HepG2 (cell line): ENCODE data around the gene FNDC4. TPM values are rescaled to one million over a fixed set of nuclear protein-coding genes. Genes with fewer than 3 reads are reported as not detected.

Source experiments
- ATAC-seq: fragments of 200-7000 bp; cut with Tn5 transposase; 3 replicates; pipeline ENCODE4 v1.9.1; 2020; ENCODE audit warnings: mild to moderate bottlenecking, moderate library complexity
- BruUV-seq: library from RNA; stranded (reverse); fragments of 400-500 nt; replicated peaks from 2 replicates; lab custom pipeline; 2021; lab: Mats Ljungman, UMichigan
- CTCF ChIA-PET: fragments of 300-600 bp; formaldehyde crosslinking; extraction: SDS; loops from one replicate; lab custom pipeline; 2021; ENCODE audit warnings: low total read pairs, inconsistent platforms, low intra/inter-chr PET ratio; lab: Yijun Ruan, JAX
- POLR2A ChIA-PET: fragments of 350-600 bp; sonication (Branson Sonifier 250); formaldehyde crosslinking; loops from one replicate; lab custom pipeline; 2020; ENCODE audit warnings: antibody characterized with exemption, inconsistent platforms; lab: Yijun Ruan, JAX
- DNase-seq: peaks from one replicate; pipeline ENCODE4 v3.0.0-alpha.2; 2015; ENCODE audit warnings: low spot score
- FAIRE-seq: peaks from 3 replicates; lab custom pipeline; 2011; peaks lifted over from hg19 to GRCh38; lab: Jason Lieb, UNC
- H2AFZ ChIP-seq: one replicate; pipeline ENCODE4 v1.6.1; 2011; ENCODE audit warnings: low read length, inconsistent platforms
- H3K27ac ChIP-seq: fragments of 300-600 bp; 3 replicates; pipeline ENCODE4 v1.8.0; 2011; ENCODE audit warnings: mixed run types, mild to moderate bottlenecking, mixed read lengths, low read length, inconsistent platforms; ENCODE audit not compliant: insufficient read depth; ENCODE audit errors: extremely low read length
- H3K27me3 ChIP-seq, 2 experiments: fragments of 200-600 bp in 1 of 2; 2 replicates in 1 of 2; 3 replicates in 1 of 2; pipeline versions ENCODE4 v1.6.0 to v1.8.0; 2011; ENCODE audit warnings: low read length in 2 of 2, mild to moderate bottlenecking in 2 of 2, moderate library complexity in 2 of 2, inconsistent platforms in 1 of 2; ENCODE audit not compliant: insufficient read depth in 2 of 2, control insufficient read depth in 1 of 2
- H3K36me3 ChIP-seq, 2 experiments: fragments of 200-600 bp in 1 of 2; replicated peaks in 1 of 2; 2 replicates in 1 of 2; 3 replicates in 1 of 2; pipeline versions ENCODE4 v1.5.1 to v1.8.0; 2011; ENCODE audit warnings: low read length in 2 of 2, inconsistent platforms in 1 of 2; ENCODE audit not compliant: insufficient read depth in 2 of 2, control insufficient read depth in 1 of 2
- H3K4me1 ChIP-seq: 2 replicates; pipeline ENCODE4 v1.5.1; 2012; ENCODE audit warnings: low read length, inconsistent platforms; ENCODE audit not compliant: insufficient read depth
- H3K4me2 ChIP-seq: 2 replicates; pipeline ENCODE4 v1.6.0; 2011; ENCODE audit warnings: low read depth, low read length, inconsistent platforms
- H3K4me3 ChIP-seq, 3 experiments: fragments of 200-600 bp in 1 of 3; sonication (generic), shearing (Covaris generic) in 1 of 3; replicated peaks in 1 of 3; 2 replicates each; pipeline ENCODE4 v1.5.1; 2011 to 2016; ENCODE audit warnings: low read length in 3 of 3, inconsistent platforms in 2 of 3, low read depth in 2 of 3, mild to moderate bottlenecking in 2 of 3, control low read depth in 1 of 3, mixed read lengths in 1 of 3; ENCODE audit not compliant: insufficient read depth in 1 of 3
- H3K79me2 ChIP-seq: one replicate; pipeline ENCODE4 v1.6.1; 2011; ENCODE audit warnings: low read length, inconsistent platforms; ENCODE audit not compliant: insufficient read depth
- H3K9ac ChIP-seq: 2 replicates; pipeline ENCODE4 v1.6.0; 2011; ENCODE audit warnings: mild to moderate bottlenecking, low read depth, low read length, inconsistent platforms; ENCODE audit not compliant: insufficient read depth
- H3K9me3 ChIP-seq: 2 replicates; pipeline ENCODE4 v1.5.1; 2012; ENCODE audit warnings: mild to moderate bottlenecking, low read length
- H4K20me1 ChIP-seq: 2 replicates; pipeline ENCODE4 v1.6.0; 2011; ENCODE audit warnings: inconsistent platforms, mild to moderate bottlenecking, low read length, moderate library complexity; ENCODE audit not compliant: insufficient read depth
- FOXO1 ChIP-seq: sonication (generic); formaldehyde crosslinking; IDR thresholded peaks from 2 replicates; pipeline ENCODE4 v1.4.0; 2020; ENCODE audit warnings: missing genetic modification reagents
- HOXA9 ChIP-seq: sonication (generic); formaldehyde crosslinking; IDR thresholded peaks from 2 replicates; pipeline ENCODE4 v1.8.1; 2022; ENCODE audit warnings: missing genetic modification reagents, mild to moderate bottlenecking, moderate library complexity, borderline replicate concordance
- MEIS2 ChIP-seq: sonication (generic); formaldehyde crosslinking; IDR thresholded peaks from 2 replicates; pipeline ENCODE4 v1.9.0; 2021; ENCODE audit warnings: mild to moderate bottlenecking, missing genetic modification reagents
- SOX13 ChIP-seq, 3 experiments: fragments of 450-650 bp in 1 of 3; sonication (generic) in 1 of 3; formaldehyde crosslinking in 1 of 3; IDR thresholded peaks in 2 of 3; conservative IDR thresholded peaks in 1 of 3; 2 replicates each; pipeline versions ENCODE4 v1.5.0 to v1.6.1; 2016 to 2020; ENCODE audit warnings: antibody characterized with exemption in 1 of 3, mild to moderate bottlenecking in 1 of 3, missing compliant biosample characterization in 1 of 3, missing genetic modification reagents in 1 of 3, moderate library complexity in 1 of 3
- SP140L ChIP-seq: sonication (generic); formaldehyde crosslinking; IDR thresholded peaks from 2 replicates; pipeline ENCODE4 v1.4.0; 2020; ENCODE audit warnings: missing genetic modification reagents, borderline replicate concordance
- SRF ChIP-seq: IDR thresholded peaks from 2 replicates; pipeline ENCODE4 v1.6.1; 2011; ENCODE audit warnings: mild to moderate bottlenecking, low read depth, low read length, moderate library complexity
- ZNF7 ChIP-seq: IDR thresholded peaks from 2 replicates; pipeline ENCODE4 v1.6.1; 2016; ENCODE audit warnings: missing biosample characterization, missing genetic modification reagents
- ZNF768 ChIP-seq: sonication (generic); formaldehyde crosslinking; IDR thresholded peaks from 2 replicates; pipeline ENCODE4 v1.4.0; 2020; ENCODE audit warnings: missing genetic modification reagents
- ZSCAN25 ChIP-seq: sonication (generic); formaldehyde crosslinking; IDR thresholded peaks from 2 replicates; pipeline ENCODE4 v1.8.0; 2022; ENCODE audit warnings: mild to moderate bottlenecking, missing genetic modification reagents
- WGBS: methylation state at CpG from one replicate; pipeline ENCODE4 v1.1.6; 2017; ENCODE audit warnings: low lambda C conversion rate; 5-methylcytosine and 5-hydroxymethylcytosine counted together
- in situ Hi-C: cut with HindIII; loops from 2 replicates; pipeline ENCODE4 v1.10.0; 2017; ENCODE audit warnings: low pct_unique_long_range_greater_than_20kb; ENCODE audit not compliant: extremely low pct_ligation_motif_present
- intact Hi-C: fragments of 100-400 bp; cut with micrococcal nuclease; formaldehyde crosslinking; loops from one replicate; pipeline ENCODE4 v1.10.0; 2022; ENCODE audit not compliant: unreplicated experiment
- polyA plus RNA-seq, 8 experiments: library from polyadenylated mRNA; depleted of rRNA in 3 of 8; stranded (reverse) in 7 of 8; unstranded in 1 of 8; fragments of >200 nt; fragmentation: Illumina TruSeq in 4 of 8; extraction: Trizol in 4 of 8; gene quantifications; 2 replicates each; pipeline versions ENCODE4 v1.2.1 to v1.2.3, GENCODE V29; 2011 to 2016; ENCODE audit warnings: low read depth in 4 of 8, missing spikeins in 1 of 8, mixed read lengths in 1 of 8; ENCODE audit not compliant: insufficient read depth in 1 of 8
- total RNA-seq, 5 experiments: library from RNA; depleted of rRNA; stranded (reverse); fragments of >200 nt; fragmentation: Illumina TruSeq; extraction: Trizol; gene quantifications; 2 replicates each; pipeline ENCODE4 v1.2.3, GENCODE V29; 2016; ENCODE audit warnings: low read depth in 1 of 5
- TF ChIP-seq, protein P1 (sequence below): IDR thresholded peaks from 2 replicates; pipeline ENCODE4 v1.6.1; 2012; ENCODE audit warnings: low read depth, low read length, improper control_type of control experiment
- TF ChIP-seq, protein P2 (sequence below): sonication (generic); formaldehyde crosslinking; IDR thresholded peaks from 2 replicates; pipeline ENCODE4 v1.8.1; 2023; ENCODE audit warnings: missing genetic modification reagents, mild to moderate bottlenecking, borderline replicate concordance
- TF ChIP-seq, protein P3 (sequence below), 2 experiments: sonication (generic) in 1 of 2; formaldehyde crosslinking in 1 of 2; IDR thresholded peaks; 2 replicates each; pipeline versions ENCODE4 v1.6.1 to v1.9.0; 2014 to 2022; ENCODE audit warnings: antibody characterized with exemption in 1 of 2, borderline replicate concordance in 1 of 2, inconsistent platforms in 1 of 2, low read depth in 1 of 2, missing genetic modification reagents in 1 of 2
- TF ChIP-seq, protein P4 (sequence below): sonication (generic); formaldehyde crosslinking; IDR thresholded peaks from 2 replicates; pipeline ENCODE4 v1.4.0; 2020; ENCODE audit warnings: missing genetic modification reagents, mild to moderate bottlenecking, borderline replicate concordance

The FNDC4 gene
- total and polyA plus RNA-seq, 2 of the 13 experiments (the other 11 are each of a cell fraction or from before 2014, with no cell fraction given), result 9.0 to 17.4 TPM

DNA sequence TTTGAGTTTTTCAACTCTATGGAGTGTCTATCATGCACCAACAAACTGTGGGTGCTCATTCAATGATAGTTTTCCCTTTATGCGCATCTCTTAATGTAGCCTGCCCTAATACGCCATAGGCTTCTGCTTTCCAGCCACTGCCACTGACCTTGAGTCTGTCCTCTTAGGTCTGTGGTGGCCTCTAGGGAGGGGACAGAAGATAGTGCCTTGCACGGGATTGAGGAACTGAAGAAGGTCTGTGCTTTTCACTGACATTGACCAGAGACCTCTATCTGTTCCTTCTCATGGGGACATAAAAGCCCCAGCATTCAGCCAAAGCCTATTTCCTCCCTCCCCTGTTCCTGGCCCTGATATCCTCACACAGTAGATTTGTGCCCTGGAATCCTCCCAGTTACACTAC lies 4.0 kb upstream of the FNDC4 start (continued):
- TF ChIP-seq, protein P1, sequence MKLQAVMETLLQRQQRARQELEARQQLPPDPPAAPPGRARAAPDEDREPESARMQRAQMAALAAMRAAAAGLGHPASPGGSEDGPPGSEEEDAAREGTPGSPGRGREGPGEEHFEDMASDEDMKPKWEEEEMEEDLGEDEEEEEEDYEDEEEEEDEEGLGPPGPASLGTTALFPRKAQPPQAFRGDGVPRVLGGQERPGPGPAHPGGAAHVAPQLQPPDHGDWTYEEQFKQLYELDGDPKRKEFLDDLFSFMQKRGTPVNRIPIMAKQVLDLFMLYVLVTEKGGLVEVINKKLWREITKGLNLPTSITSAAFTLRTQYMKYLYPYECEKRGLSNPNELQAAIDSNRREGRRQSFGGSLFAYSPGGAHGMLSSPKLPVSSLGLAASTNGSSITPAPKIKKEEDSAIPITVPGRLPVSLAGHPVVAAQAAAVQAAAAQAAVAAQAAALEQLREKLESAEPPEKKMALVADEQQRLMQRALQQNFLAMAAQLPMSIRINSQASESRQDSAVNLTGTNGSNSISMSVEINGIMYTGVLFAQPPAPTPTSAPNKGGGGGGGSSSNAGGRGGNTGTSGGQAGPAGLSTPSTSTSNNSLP, result no peak

DNA sequence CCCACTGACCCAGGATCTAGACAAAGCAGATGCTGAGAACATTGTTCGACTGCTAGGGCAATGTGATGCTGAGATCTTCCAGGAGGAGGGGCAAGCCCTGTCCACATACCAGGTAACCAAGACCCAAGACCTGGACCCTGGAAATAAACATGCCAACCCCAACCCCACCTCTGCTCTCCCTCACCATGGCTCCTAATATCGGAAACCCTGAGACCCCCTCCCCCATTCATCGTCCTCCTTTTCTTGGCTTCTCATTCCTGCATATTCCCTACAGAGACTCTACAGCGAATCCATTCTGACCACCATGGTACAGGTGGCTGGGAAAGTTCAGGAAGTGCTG lies 2.3 kb upstream of the FNDC4 start:
- intact Hi-C loops, result loop anchor here (5.0 kb wide), 1 partner anchor 85 kb away; the partner anchor contains the start of gene ZNF512
- H3K4me3 ChIP-seq, result peak overlapping the region; percentile 81 to 85 (median 83)
- WGBS, result 58% methylated on average over 4 of the region's 4 CpGs
- H3K9me3 ChIP-seq, result no peaks in the 10 kb centered on the region
- ChIA-PET POLR2A (interaction anchor here (0.9 to 1.2 kb wide), 2 partner anchors 10 to 86 kb away, joined by 3 to 4 read pairs; partner anchors contain the start of gene ZNF512), CTCF (no interaction called here)
- H3K4me1 ChIP-seq, result peaks cover 54% of the 10 kb centered on the region
- peak overlapping the region; percentile 74 for H3K9ac ChIP-seq
- FAIRE-seq (no peak), DNase-seq (no peak), ATAC-seq (no peak)
- peak overlapping the region; percentile 0 for H2AFZ ChIP-seq
- H3K79me2 ChIP-seq, result no peaks in the 10 kb centered on the region
- peak overlapping the region; percentile 86 for H3K27ac ChIP-seq
- BruUV-seq, result no TSS peak
- no peaks in the 10 kb centered on the region for H3K36me3 ChIP-seq
- no peaks in the 10 kb centered on the region for H3K27me3 ChIP-seq
- H4K20me1 ChIP-seq, result no peaks in the 10 kb centered on the region
- in situ Hi-C loops, result no loop called here
- peak overlapping the region; percentile 95 for H3K4me2 ChIP-seq
- TF ChIP-seq ZSCAN25 (CRISPR knock-in tag), result peak; percentile 24; the same call in 1 of the 2 replicates
- TF ChIP-seq MEIS2 (CRISPR knock-in tag), result no peak
- no peak for TF ChIP-seq ZNF7
- TF ChIP-seq ZNF768 (CRISPR knock-in tag), result no peak
- TF ChIP-seq, protein P2, sequence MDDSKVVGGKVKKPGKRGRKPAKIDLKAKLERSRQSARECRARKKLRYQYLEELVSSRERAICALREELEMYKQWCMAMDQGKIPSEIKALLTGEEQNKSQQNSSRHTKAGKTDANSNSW (CRISPR knock-in tag), result no peak
- TF ChIP-seq SP140L (CRISPR knock-in tag), result no peak
- TF ChIP-seq FOXO1 (CRISPR knock-in tag), result no peak
- no peak for TF ChIP-seq SOX13 (IDR thresholded peaks at IDR 0.05)
- TF ChIP-seq SOX13 (CRISPR knock-in tag; conservative IDR thresholded peaks at IDR 0.05 in 1 of 2, IDR thresholded peaks at IDR 0.05 in 1 of 2), result 0 out of 4 replicates have a peak, but pooled peaks of 1 of the 2 experiments have one; percentile 0
- TF ChIP-seq, protein P3, sequence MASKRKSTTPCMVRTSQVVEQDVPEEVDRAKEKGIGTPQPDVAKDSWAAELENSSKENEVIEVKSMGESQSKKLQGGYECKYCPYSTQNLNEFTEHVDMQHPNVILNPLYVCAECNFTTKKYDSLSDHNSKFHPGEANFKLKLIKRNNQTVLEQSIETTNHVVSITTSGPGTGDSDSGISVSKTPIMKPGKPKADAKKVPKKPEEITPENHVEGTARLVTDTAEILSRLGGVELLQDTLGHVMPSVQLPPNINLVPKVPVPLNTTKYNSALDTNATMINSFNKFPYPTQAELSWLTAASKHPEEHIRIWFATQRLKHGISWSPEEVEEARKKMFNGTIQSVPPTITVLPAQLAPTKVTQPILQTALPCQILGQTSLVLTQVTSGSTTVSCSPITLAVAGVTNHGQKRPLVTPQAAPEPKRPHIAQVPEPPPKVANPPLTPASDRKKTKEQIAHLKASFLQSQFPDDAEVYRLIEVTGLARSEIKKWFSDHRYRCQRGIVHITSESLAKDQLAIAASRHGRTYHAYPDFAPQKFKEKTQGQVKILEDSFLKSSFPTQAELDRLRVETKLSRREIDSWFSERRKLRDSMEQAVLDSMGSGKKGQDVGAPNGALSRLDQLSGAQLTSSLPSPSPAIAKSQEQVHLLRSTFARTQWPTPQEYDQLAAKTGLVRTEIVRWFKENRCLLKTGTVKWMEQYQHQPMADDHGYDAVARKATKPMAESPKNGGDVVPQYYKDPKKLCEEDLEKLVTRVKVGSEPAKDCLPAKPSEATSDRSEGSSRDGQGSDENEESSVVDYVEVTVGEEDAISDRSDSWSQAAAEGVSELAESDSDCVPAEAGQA (IDR thresholded peaks at IDR 0.05; ENCODE audit: low read depth), result no peak
- TF ChIP-seq, protein P3 (CRISPR knock-in tag; IDR thresholded peaks at IDR 0.05; ENCODE audit: borderline replicate concordance), result no peak
- TF ChIP-seq, protein P4, sequence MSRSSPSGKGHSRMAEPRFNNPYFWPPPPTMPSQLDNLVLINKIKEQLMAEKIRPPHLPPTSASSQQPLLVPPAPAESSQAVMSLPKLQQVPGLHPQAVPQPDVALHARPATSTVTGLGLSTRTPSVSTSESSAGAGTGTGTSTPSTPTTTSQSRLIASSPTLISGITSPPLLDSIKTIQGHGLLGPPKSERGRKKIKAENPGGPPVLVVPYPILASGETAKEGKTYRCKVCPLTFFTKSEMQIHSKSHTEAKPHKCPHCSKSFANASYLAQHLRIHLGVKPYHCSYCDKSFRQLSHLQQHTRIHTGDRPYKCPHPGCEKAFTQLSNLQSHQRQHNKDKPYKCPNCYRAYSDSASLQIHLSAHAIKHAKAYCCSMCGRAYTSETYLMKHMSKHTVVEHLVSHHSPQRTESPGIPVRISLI, result no peak
- no peak for TF ChIP-seq HOXA9 (CRISPR knock-in tag)
- TF ChIP-seq SRF, result no peak
